GM18526 (cell line): ENCODE data around the gene TRMT44.

Source experiments
- POLR2A ChIP-seq: IDR thresholded peaks from 3 replicates; pipeline ENCODE4 v1.6.1; 2011; ENCODE audit not compliant: insufficient read length; ENCODE audit errors: extremely low read depth

TRMT44 gene

GRCh38 chr4:8439914-8440491 is 574 bp upstream of the TRMT44 start:
- no peak for TF ChIP-seq POLR2A

- no peak for TF ChIP-seq POLR2A
Measured at GRCh38 chr4:8441499-8442091, 1.0 kb downstream of the TRMT44 start.

DNA sequence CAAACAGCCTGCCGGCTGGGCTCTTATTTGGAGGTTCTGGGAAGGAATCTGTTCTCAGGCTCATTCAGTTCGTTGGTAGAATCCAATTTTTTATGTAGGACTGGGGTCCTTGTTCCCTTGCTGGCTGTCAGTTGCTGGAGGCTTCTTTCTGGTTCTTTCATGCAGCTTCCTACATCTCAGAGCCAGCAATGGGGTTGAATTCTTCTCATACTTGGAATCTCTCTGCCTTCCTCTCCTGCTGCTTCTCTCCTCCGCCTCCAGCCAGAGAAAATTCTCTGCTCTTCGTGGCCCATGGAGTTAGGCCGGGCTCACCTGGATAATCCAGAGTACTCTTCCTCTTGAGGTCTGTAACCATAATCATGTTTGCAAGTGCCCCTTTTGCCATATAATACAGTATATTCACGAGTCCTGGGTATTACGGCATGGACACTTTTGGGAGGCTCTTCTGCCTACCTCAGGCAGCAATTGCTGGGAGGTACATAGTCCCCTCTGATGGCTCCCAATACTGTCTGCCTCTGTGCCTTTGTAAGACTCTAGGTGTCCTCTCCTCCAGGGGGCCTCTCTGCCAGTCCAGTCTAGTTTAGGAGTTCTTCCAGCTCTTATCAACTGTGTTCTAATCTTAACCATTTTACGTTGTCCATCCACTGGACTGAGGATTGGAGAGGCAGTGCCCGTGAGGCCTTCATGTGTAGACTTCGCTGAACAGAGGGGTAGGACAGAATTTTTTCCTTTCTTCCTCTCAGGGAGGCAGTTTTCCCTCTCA is 2.2 kb downstream of the TRMT44 start:
- no peak for TF ChIP-seq POLR2A

DNA sequence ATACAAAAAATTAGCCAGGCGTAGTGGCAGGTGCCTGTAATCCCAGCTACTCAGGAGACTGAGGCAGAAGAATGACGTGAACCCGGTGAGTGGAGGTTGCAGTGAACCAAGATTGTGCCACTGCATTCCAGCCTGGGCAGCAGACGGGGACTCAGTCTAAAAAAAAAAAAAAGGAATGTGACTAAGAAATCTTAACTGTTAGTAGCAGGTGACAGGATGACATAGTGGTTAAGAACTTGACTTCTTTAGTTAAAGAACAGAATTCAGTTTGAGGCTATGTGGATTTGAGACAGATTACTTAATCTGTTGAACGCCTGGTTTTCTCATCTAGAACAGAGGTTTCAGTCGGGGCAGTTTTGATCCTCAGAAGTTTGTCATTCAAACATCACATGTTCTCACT is 3.2 kb downstream of the TRMT44 start:
- TF ChIP-seq POLR2A = no peak

DNA sequence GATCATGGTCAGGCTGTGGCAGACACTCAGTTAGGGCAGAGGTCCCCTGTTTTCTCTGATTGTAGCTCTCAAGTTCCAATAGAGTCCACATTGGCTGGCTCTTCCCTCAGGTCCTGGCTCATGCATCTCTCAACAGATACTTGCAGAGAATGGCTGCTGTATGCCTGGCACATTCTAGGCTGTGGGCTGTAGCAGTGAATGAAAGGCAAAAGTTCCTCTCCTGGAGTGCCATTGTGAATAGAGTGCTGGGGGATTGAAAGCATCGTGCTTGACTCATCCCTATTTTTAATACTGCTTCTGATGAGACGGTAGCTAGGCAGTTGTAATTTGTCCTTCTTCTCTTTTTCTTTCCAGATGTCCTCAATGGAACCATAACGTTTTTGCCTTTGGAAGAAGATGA is 5.5 kb downstream of the TRMT44 start:
- no peak for TF ChIP-seq POLR2A

DNA sequence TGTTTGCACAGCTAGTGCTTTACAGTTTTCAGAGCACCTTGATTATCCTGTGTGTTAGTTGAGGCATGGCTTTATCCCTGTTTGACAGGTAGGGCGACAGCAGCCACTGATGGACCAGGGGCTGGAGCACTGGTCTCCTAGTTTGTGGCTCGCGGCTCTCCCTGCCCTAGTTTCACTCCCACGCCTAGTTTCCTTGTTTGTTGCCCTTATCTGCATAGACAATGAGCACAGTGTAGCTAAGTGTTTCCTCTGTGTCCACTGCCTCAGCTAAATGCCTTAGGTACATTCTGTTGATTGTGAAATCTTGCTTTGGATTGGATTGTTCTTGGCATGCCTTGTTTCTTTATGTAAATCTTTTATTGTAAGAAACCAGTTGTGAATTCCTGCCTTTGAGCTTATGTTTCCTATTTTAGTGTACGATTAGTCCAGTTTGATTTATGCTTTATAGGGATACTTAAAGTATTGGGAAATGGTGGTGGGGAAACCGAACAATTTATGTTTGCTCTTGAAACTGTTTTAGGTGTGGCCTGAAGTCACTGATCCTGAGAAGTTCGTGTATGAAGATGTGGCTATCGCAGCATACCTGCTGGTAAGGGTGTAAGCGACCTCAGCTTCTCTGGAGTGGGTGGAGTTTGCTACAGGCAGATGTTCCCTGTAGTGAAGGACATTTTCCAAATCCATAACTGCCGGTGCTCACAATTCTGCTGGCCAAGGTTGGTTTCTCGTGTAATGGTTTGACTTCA is 11.0 kb downstream of the TRMT44 start:
- TF ChIP-seq POLR2A = no peak

- TF ChIP-seq POLR2A = no peak
Measured at GRCh38 chr4:8453957-8454356, 13.4 kb downstream of the TRMT44 start.

DNA sequence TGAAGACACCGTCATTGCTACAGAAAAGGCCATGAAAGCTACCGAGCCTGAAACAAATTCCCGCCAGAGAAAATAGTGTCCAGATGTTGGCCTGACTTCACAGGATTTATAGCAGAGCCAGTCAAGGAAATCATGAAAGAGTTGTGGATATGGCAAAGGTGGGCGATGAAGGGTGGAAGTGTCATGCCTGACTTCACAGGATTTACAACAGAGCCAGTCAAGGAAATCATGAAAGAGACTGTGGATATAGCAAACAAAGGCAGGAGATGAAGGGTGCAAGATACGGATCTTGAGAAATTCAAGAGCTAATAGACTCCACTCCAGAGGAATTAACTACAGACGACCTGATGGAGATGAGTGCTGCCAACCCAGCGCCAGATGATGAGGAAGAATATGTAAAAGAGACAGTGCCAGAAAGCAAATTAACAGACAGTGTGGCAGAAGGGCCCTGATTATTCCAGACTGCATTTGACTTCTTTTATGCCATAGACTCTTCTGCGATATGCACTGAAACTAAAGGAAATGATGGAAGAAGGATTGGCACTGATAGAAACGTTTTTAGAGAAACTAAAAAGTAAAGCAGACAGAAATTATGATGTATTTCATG is 17.2 kb downstream of the TRMT44 start:
- no peak for TF ChIP-seq POLR2A

DNA sequence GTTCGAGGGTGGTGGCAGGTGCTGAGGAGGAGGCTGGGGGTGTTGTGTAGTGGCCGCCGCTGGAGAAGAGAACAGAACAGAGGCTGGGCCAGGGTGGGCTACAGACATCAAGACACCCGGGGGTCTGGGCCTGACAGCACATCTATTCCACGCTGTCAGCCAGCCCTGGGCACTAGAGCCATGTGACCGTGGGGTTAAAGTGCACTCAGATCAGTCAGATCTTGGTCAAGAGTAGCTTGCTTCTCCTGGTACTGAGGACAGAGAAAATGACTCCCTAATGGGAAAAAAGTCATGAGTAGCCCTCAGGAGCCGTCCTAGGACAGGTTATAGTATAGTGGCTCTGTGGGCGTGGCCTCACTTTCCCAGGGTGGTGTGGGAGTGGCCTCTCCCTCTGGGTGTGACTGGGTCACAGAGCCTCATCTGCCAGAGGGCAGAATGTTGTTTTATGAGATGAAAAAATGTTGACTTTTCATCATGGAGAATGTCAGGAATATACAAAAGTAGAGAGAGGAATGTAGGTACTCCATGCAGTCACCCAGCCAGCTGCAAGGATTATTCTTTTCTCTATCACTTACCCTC is 19.4 kb downstream of the TRMT44 start:
- TF ChIP-seq POLR2A = no peak

DNA sequence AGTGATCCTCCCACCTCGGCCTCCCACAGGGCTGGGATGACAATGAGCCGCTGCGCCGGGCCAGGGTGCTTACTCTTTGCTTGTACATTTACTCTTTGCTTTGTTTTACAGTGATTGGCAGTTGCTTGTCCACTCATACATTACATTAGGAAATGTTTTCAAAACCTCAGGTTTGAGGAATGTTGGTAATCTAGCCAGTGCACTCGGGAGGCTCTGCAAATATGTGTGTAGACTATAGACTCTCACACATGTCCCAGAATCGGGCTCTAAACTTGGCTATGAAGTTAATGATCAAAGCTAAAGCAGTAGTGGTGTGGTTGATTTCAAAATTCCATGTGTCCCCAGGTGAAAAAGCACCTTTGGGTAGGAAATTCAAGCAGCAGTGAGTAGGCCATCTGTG is 20.5 kb downstream of the TRMT44 start:
- no peak for TF ChIP-seq POLR2A

- TF ChIP-seq POLR2A = no peak
Measured at GRCh38 chr4:8461616-8462015, 21.0 kb downstream of the TRMT44 start.

GRCh38 chr4:8463811-8464210 is 23.2 kb downstream of the TRMT44 start:
- TF ChIP-seq POLR2A = no peak

DNA sequence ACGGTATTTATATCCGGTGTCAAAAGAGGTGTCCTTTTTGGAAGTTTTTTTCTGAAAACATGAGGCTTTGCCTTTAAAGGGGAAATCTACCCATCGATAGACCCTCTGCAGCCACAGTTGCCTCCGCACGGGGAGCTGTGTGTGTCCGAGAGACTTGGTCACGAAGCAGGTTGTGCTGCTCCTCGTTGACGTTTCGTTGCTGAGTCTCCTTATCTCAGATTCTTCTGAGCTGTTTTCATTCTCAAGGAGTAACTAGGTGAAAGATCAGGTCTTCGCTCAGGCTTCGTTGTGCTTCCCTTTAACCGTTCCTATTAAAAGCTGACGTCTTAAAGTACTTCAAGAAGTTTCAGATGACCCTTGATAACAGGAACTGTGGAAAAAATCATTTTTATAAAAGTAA is 23.8 kb downstream of the TRMT44 start:
- no peak for TF ChIP-seq POLR2A

GRCh38 chr4:8465615-8466611 is 25.3 kb downstream of the TRMT44 start:
- no peak for TF ChIP-seq POLR2A
